Inflammatory macrophage (primary cell): ENCODE results near the gene VAMP7.
"Not testable (repeated sequence)": the region's sequence is repeated elsewhere in the genome, so short reads cannot be mapped to it uniquely, and the experiment has no call there.

Source experiments
- DNase-seq, 2 donors: peaks; one replicate each; pipeline ENCODE4 v3.0.0-alpha.2; 2020 to 2022

Gene VAMP7

DNA sequence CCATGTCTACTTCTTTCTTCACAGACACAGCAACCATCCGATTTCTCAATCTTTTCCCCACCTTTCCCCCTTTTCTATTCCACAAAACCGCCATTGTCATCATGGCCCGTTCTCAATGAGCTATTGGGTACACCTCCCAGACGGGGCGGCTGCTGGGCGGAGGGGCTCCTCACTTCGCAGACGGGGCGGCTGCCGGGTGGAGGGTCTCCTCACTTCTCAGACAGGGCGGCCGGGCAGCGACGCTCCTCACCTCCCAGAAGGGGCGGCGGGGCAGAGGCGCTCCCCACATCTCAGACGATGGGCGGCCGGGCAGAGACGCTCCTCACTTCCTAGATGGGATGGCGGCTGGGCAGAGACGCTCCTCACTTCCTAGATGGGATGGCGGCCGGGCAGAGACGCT lies 26.5 kb downstream of the VAMP7 start:
- not testable (repeated sequence) for DNase-seq

- DNase-seq = no peak
Observed at GRCh38 chrX:155923200-155923599, 42.1 kb downstream of the VAMP7 start.

DNA sequence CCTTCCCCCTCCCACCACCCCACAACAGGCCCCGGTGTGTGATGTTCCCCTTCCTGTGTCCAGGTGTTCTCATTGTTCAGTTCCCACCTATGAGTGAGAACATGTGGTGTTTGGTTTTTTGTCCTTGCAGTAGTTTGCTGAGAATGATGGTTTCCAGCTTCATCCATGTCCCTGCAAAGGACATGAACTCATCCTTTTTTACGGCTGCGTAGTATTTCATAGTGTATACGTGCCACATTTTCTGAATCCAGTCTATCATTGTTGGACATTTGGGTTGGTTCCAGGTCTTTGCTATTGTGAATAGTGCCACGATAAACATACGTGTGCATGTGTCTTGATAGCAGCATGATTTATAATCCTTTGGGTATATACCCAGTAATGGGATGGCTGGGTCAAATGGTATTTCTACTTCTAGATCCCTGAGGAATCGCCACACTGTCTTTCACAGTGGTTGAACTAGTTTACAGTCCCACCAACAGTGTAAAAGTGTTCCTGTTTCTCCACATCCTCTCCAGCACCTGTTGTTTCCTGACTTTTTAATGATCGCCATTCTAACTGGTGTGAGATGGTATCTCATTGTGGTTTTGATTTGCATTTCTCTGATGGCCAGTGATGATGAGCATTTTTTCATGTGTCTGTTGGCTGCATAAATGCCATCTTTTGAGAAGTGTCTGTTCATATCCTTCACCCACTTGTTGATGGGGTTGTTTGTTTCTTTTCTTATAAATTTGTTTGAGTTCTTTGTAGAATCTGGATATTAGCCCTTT lies 49.9 kb downstream of the VAMP7 start:
- DNase-seq = not testable (repeated sequence)

GRCh38 chrX:155938132-155938531 lies 57.0 kb downstream of the VAMP7 start:
- no peak for DNase-seq

DNA sequence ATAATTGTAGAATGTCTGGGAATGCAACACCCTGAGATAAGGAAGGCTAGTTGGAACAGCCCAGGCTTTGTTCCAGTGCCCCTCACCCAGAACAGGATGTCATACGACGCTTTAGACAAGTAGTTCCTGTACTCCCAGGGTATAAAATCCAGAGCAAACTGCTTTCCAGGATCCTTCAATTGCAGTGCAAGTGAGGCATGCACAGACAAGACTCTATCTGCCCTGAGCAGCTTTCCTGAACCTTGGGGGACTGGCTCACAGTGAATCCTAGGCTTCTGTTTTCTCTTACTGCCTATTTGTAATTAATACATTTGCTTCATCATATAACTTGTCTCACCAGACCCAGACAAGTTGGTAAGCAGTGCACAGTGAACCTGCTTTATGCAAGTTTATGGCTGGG lies 68.0 kb downstream of the VAMP7 start:
- DNase-seq = no peak

DNA sequence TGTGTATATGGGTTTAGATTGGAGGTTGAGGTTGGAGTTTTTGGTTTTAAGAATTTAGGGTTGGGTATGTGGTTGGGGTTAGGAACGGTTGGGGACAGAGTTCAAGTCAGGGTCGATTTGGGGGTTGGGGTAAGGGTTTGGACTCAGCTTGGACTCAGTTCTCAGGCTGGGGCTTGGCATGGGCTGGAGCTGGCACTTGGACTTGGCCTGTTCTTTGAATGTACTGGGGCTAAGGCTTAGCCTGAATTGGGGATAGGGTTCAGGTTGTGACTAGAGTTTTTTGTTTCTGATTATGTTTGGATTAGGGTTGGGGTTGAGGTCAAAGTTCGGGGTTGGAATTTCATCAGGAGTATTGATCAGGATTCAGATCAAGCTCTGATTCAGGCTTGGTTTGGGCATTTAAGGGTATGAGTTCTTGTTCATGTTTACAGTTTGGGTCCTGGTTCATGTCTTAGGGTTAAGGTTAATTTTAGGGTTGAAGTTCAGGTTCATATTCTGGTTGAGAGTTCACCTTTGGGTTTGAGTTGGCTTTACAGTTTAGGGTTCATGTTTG lies 70.2 kb downstream of the VAMP7 start:
- DNase-seq = no peak

DNA sequence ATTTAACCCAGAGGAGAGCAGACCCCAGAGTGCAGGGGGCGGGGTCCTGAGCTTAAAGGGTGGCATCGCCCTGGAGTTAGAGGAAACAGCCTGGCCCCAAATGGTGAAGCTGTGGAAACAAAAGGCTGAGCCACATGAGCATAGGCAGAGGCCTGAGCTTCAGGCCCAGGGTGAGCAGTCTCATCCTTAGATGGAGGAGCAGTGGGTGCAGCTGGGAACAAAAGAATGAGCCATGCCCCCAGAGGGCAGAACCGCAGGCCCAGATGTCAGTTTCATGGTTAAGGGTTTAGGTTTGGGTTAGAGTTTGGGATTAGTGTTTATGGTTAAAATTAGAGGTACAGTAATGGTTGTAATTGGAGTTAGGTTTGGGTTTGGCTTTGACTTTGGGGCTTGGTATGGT lies 71.9 kb downstream of the VAMP7 start:
- no peak for DNase-seq

DNA sequence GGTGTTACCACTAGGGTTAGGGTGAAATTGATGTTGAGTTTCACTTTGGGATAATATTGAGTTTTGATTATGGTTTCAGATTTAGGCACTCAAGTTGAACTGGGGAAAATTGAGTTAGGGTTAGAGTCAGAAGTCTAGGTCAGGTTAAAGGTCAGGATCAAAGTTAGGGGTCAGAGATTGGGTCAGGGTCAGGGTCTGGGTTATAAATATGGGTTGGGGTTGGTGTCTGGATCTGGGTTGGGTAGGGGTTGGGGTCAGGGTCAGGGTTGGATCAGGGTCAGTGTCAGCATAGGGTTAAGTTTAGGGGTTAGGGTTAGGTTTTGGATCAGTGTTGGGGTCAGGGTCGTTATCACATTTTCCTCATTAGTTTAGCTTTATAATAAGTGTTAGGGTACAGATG lies 73.6 kb downstream of the VAMP7 start:
- DNase-seq = no peak

DNA sequence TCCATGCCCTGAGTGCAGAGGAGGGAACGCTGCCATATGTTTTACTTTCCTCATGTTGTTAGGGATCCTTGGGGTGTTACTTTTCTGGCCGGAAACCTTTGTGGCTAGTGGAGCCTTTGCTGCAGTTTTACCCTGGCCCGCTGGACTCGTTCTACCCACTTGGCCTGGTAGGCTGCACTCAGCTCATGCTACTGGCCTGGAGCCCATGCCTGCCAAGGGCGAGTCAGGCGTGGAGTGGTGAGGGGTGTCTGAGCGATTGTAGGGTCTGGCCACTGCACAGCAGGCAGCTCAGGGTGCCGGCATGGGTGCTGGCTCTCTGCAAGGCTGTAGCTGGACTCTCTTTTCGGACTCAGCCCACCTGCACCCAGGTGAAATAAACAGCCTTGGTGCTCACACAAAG lies 75.0 kb downstream of the VAMP7 start:
- no peak for DNase-seq

DNA sequence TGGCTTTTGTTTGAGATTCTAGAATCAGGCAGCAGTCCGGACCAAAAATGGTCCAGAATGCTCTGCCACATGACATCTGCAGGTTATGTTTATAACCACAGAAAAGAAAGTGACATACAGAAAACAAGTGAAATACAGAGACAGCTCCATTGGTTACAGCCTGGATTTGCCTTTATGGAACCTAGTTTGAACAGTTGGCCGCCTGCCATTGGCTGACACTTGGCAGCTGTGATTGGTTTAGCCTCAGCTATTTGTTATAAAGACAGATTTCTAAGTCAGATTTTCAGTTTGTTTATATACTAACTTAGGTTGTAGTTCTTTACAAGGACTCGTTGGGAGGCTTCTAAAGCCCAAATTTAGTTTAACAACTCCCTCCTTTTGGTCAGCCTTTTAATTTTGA lies 75.5 kb downstream of the VAMP7 start:
- DNase-seq = no peak

- no peak for DNase-seq
Observed at GRCh38 chrX:155957843-155958242, 76.7 kb downstream of the VAMP7 start.

- no peak for DNase-seq
Observed at GRCh38 chrX:155959018-155959587, 78.0 kb downstream of the VAMP7 start.

DNA sequence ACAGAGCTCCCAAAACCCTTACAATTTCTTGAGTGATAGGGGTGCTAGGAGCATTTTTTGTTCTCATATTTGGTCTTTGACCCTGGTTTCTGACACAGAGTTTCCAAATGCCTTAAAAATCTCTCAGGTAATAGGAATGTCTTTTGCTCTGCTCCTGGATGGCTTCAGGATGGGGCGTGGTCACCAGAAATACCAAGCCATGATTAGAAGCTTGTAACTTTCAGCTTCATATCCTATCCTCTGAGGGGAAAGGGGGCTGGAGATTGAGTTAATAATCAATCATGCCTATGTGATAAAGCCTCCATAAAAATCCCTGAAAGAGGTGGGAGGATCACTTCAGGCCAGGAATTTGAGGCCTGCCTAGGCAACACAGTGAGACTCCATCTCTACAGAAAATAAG lies 81.8 kb downstream of the VAMP7 start:
- DNase-seq = no peak

DNA sequence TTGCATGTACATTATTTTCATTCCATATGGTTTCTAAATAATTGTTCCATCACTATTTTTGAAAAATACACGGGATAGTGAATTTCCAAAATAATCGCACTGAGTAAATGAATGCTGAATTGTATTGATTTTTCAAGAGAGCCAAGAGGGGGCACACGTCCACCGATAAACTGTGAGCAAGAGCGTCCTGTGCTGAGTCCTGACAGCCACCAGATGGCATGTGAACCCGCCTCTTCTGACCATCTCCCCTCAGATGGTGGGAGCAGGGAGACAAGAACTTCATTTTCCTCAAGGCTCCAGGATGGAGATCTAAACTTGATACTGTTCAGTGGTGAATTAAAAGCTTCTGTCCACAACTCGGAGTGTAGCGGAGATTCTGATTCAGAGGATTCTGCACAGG lies 85.7 kb downstream of the VAMP7 start:
- DNase-seq = peak in 1 of 2 donors; percentile 3

- no peak for DNase-seq
Observed at GRCh38 chrX:155967653-155968325, 86.6 kb downstream of the VAMP7 start.

GRCh38 chrX:155968326-155968661 lies 87.1 kb downstream of the VAMP7 start:
- DNase-seq = no peak

GRCh38 chrX:155968791-155969190 lies 87.6 kb downstream of the VAMP7 start:
- DNase-seq = no peak

DNA sequence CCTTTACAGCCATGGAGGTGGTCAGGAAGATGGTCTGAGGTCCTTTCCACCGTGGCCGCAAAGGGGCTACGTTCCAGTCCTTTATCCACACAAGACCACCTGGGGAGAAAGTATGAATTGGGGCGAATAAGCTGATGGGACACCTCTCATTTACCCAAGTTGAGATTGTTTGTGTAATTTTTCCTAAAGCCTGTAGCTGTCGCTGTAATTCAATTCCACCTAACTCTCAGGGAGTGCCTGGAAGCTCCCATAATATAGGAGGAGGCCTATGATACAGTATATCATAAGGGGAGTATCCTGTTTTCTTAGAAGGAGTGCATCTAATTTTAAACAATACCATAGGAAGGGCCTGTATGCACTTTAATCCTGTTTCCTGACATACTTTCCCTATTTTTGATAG lies 90.5 kb downstream of the VAMP7 start:
- DNase-seq = not testable (repeated sequence)

DNA sequence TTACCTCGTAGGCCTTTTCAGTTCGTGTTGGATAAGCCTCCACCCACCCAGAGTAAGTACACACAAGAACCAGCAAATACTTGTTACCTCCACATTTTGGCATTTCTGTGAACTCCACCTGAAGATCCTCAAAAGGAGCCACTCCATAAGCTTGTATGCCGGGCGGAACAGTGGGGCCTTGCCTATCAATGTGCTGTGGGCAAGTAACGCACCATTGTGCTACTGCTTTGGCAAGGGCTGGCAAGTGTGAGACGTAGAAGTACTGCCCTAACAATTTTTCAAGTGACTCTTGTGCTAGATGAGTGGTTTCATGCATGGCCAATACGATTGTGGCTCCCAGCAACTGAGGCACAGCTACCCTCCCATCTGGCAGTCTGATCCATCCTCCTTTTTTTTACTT lies 91.1 kb downstream of the VAMP7 start:
- not testable (repeated sequence) for DNase-seq

DNA sequence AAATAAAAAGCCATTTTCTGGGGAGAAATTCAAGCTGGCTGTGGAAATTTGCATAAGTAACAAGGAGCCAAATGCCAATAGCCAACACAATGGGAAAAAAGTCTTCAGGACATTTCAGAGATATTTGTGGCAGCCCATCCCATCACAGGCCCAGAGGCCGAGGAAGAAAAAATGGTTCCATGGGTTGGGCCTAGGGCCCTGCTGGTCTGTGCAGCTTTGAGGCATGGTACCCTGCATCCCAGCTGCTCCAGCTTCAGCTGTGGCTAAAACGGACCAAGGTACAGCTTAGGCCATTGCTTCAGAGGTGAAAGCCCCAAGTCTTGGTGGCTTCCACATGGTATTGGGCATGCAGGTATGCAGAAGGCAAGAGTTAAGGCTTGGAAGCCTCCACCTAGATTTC lies 102.2 kb downstream of the VAMP7 start:
- no peak for DNase-seq

DNA sequence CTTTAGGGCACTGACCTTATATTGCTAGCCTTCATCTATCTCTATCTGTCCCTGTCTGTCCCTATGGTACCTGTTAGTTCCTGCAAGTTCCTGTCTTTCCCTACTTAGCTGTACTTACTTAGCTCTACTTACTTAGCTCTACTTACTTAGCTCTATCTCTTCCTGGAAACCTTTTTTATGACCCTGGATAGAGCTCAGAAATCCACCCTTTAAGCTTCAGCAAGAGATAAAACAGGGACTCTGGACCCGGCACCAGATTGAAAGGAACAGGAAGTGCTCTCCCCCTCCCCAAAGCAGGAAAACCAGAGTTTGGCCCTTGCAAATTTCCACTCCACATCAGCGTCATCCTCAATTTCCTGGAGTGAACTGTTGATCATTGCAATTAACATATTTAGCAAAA lies 104.1 kb downstream of the VAMP7 start:
- DNase-seq = no peak

DNA sequence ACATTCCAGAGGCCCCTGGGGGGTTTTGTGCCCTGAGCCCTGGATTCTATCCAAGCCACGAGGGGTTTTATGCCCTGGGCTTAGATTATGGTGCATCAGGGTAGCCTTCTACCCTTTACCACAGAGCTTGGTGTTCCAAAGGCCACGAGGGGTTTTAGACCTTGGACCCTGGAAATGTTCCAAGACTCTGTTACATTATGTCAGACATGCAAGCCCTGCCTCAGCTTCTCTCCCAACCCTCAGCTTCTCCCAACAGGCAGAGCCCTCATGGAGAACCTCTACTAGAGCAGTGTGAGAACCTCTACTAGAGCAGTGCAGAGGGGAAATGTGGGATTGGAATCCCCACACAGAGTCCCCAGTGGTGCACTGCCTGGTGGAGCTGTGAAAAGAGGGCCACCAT lies 105.8 kb downstream of the VAMP7 start:
- not testable (repeated sequence) for DNase-seq

- no peak for DNase-seq
Observed at GRCh38 chrX:155988859-155989258, 107.7 kb downstream of the VAMP7 start.
